Naive B cell (primary cell): Measurements from ENCODE around the gene SOX4. TPM values are rescaled to one million over a fixed set of nuclear protein-coding genes. Genes with fewer than 3 reads are reported as not detected.
A peak's percentile ranks its signal among the peaks of the same experiment; 100 is the strongest.

ENCODE experiments used
- ATAC-seq, 2 donors: fragments of 150-1000 bp; cut with Tn5 transposase; 2 replicates each; pipeline ENCODE4 v1.10.0; 2021; ENCODE audit warnings: low read depth in 2 of 2, mild to moderate bottlenecking in 2 of 2, moderate library complexity in 2 of 2
- DNase-seq: peaks from one replicate; pipeline ENCODE4 v3.0.0; 2022
- H3K27ac Mint-ChIP-seq, 6 donors: one replicate each; pipeline ENCODE4 v1.8.0; 2020 to 2022; ENCODE audit warnings: mild to moderate bottlenecking in 6 of 6, mixed read lengths in 6 of 6, moderate library complexity in 5 of 6, inconsistent platforms in 2 of 6
- H3K27me3 Mint-ChIP-seq, 3 donors: one replicate each; pipeline ENCODE4 v1.8.0; 2021 to 2022; ENCODE audit warnings: mixed read lengths in 3 of 3, mild to moderate bottlenecking in 1 of 3
- H3K36me3 Mint-ChIP-seq, 2 donors: one replicate each; pipeline ENCODE4 v1.8.0; 2020 to 2022; ENCODE audit warnings: mixed read lengths in 2 of 2, inconsistent platforms in 1 of 2, mild to moderate bottlenecking in 1 of 2
- H3K4me1 Mint-ChIP-seq, 3 donors: one replicate each; pipeline ENCODE4 v1.8.0; 2020 to 2022; ENCODE audit warnings: mixed read lengths in 3 of 3, inconsistent platforms in 1 of 3, mild to moderate bottlenecking in 1 of 3, moderate library complexity in 1 of 3
- H3K4me3 Mint-ChIP-seq, 8 donors: one replicate each; pipeline ENCODE4 v1.8.0; 2020 to 2022; ENCODE audit warnings: mild to moderate bottlenecking in 8 of 8, mixed read lengths in 8 of 8, moderate library complexity in 8 of 8, inconsistent platforms in 2 of 8
- H3K9me3 Mint-ChIP-seq, 7 donors: one replicate each; pipeline ENCODE4 v1.8.0; 2020 to 2022; ENCODE audit warnings: mixed read lengths in 7 of 7, mild to moderate bottlenecking in 5 of 7, inconsistent platforms in 2 of 7, moderate library complexity in 1 of 7
- polyA plus RNA-seq, 6 donors: library from polyadenylated mRNA; unstranded; fragments of 300-500 nt; fragmentation: Illumina TruSeq; gene quantifications; one replicate each; pipeline ENCODE4 v1.2.3, GENCODE V29; 2021; ENCODE audit warnings: low read depth in 6 of 6

The SOX4 gene
- polyA plus RNA-seq, 6 donors from 2014 or later = 1.8 to 4.6 (median 3.1) TPM

DNA sequence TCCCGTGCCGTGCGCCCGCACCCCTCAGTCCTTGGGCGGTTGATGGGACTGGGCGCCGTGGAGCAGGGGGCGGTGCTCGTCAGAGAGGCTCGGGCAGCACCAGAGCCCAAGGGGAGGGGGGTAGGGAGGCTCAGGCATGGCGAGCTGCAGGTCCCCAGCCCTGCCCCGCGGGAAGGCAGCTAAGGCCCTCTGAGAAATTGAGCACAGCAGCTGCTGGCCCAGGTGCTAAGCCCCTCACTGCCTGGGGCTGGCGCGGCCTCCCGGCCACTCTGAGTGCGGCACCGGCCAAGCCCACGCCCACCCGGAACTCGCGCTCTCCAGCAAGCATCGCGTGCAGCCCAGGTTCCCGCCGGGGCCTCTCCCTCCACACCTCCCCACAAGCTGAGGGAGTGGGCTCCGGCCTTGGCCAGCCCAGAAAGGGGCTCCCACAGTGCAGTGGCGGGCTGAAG, 16.4 kb downstream of the SOX4 start:
- Mint-ChIP-seq H3K9me3 (peaks cover 0 to 2% (median 0%) of the 10 kb centered on the region in 7 donors), H3K36me3 (no peaks in the 10 kb centered on the region), H3K27me3 (peaks cover 0 to 4% (median 0%) of the 10 kb centered on the region in 3 donors), H3K4me3 (no peak overlapping the region), H3K27ac (no peak overlapping the region), H3K4me1 (peaks cover 7 to 22% (median 15%) of the 10 kb centered on the region in 3 donors)
- ATAC-seq (peak in 1 of 2 donors; percentile 6), DNase-seq (no peak)

DNA sequence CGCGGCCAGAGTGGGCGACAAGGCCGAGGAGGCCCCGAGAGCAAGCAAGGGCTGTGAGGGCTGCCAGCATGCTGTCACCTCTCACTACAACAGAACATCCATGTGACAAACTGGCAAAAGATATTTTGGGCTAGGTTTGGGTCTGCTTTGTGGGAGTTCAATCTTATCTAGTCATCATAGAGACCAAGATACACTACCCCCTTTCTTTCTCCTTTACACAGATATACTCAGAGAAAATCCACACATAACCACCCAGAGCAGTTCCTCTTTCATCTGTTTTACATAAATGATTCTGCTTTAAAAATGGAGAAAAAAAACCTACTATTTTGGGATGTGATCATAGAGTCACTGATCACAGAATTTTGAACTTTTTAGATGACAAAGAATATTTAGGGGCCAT, 16.8 kb downstream of the SOX4 start:
- Mint-ChIP-seq H3K4me3 (peak overlapping the region in 2 of 8 donors; percentile 8 to 55), H3K36me3 (no peaks in the 10 kb centered on the region), H3K27ac (peak overlapping the region in 2 of 6 donors; percentile 12 to 46), H3K4me1 (peaks cover 7 to 22% (median 15%) of the 10 kb centered on the region in 3 donors), H3K9me3 (peaks cover 0 to 2% (median 0%) of the 10 kb centered on the region in 7 donors), H3K27me3 (peaks cover 0 to 4% (median 0%) of the 10 kb centered on the region in 3 donors)
- DNase-seq (no peak), ATAC-seq (peak; percentile 85 to 90)

DNA sequence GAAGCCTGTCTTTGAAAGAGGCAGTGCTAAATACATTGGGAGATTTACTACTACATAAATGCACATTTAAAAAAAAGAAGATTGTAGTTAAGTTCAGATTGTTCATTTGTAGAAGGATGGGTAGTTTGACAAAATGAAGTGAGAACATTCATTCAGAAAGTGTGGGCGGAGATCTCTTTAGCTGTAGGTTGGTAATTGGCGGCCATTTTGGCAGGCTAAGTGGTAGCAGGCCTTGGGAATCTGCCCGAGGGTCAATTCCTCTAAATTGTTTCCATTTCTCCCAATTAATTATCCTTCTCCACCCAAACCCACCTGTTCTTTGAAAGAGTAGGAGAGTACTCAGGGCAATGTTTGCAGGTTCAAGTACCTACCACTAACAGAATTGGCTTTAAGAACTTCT, 17.9 kb downstream of the SOX4 start:
- ATAC-seq = no peak
- peaks cover 0 to 4% (median 0%) of the 10 kb centered on the region in 3 donors for H3K27me3 Mint-ChIP-seq
- H3K4me1 Mint-ChIP-seq = peaks cover 7 to 22% (median 15%) of the 10 kb centered on the region in 3 donors
- peak overlapping the region in 1 of 8 donors; percentile 32 for H3K4me3 Mint-ChIP-seq
- no peak for DNase-seq
- no peaks in the 10 kb centered on the region for H3K36me3 Mint-ChIP-seq
- H3K9me3 Mint-ChIP-seq = peaks cover 0 to 2% (median 0%) of the 10 kb centered on the region in 7 donors
- H3K27ac Mint-ChIP-seq = peak overlapping the region in 1 of 6 donors; percentile 56

DNA sequence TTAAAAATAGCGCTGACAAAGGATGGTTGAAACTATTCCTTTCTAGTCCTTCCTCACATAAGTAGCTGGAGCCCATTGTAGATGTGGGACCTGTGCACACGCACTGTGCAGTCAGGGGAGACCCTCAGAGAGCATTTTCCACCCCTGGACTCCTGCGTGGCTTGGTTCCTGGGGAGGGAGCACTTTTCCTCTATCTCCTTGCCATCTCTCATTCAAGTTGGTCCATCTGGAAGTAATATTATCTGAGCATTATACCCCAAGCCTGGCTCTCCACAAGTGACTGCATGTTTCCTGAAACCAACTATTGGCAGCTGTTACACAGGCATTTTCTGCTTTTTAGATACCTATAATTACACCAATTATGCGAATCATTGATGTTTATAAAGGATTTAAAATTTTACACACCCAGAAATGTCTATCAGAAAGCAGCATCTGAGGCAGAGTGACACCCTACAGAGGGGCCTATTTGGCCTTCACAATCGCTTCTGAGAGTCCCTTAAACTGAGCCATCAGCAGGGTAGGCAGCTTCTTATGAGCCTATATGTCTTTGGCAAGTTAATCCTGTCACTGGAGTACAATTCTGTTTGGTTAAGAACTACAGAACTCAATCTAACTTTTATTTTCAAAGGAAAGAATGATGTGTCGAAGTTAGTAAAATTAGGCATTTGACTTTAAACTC, 18.7 kb downstream of the SOX4 start:
- peaks cover 0 to 2% (median 0%) of the 10 kb centered on the region in 7 donors for H3K9me3 Mint-ChIP-seq
- no peak for DNase-seq
- H3K27me3 Mint-ChIP-seq = peaks cover 0 to 4% (median 0%) of the 10 kb centered on the region in 3 donors
- H3K4me1 Mint-ChIP-seq = peaks cover 7 to 22% (median 15%) of the 10 kb centered on the region in 3 donors
- no peak overlapping the region for H3K27ac Mint-ChIP-seq
- no peak overlapping the region for H3K4me3 Mint-ChIP-seq
- no peaks in the 10 kb centered on the region for H3K36me3 Mint-ChIP-seq
- ATAC-seq = no peak

DNA sequence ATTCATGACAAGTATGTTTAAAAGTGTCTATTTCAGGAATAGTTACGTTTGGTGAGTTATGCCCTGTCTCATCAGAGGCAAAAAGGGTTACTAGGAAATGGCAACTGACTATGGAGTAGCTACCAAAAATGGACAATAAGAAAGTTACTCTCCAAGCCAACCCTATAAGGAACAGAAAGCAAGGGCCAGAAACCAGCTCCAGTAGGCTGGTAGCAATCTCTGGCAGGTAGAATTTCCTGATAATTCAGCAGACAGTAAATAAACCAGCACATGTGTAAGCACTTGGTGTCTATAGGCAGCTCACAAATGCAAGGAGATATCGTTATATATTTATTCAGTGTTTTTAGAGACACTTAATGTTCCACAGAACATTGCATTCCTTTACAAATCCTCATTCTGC, 20.3 kb downstream of the SOX4 start:
- ATAC-seq (no peak), DNase-seq (no peak)
- no peaks in the 10 kb centered on the region for H3K36me3 Mint-ChIP-seq
- peaks cover 0 to 4% (median 0%) of the 10 kb centered on the region in 3 donors for H3K27me3 Mint-ChIP-seq
- no peak overlapping the region for H3K4me3 Mint-ChIP-seq
- peaks cover 7 to 20% (median 15%) of the 10 kb centered on the region in 3 donors for H3K4me1 Mint-ChIP-seq
- H3K9me3 Mint-ChIP-seq = peaks cover 0 to 2% (median 0%) of the 10 kb centered on the region in 7 donors
- no peak overlapping the region for H3K27ac Mint-ChIP-seq

- no peak for ATAC-seq
- Mint-ChIP-seq H3K9me3 (peaks cover 0 to 2% (median 0%) of the 10 kb centered on the region in 7 donors), H3K27me3 (peaks cover 0 to 4% (median 0%) of the 10 kb centered on the region in 3 donors), H3K27ac (no peak overlapping the region), H3K4me1 (peaks cover 7 to 17% (median 15%) of the 10 kb centered on the region in 3 donors), H3K4me3 (no peak overlapping the region), H3K36me3 (no peaks in the 10 kb centered on the region)
- DNase-seq = no peak
Measured at GRCh38 chr6:21614226-21614625, 20.7 kb downstream of the SOX4 start.

DNA sequence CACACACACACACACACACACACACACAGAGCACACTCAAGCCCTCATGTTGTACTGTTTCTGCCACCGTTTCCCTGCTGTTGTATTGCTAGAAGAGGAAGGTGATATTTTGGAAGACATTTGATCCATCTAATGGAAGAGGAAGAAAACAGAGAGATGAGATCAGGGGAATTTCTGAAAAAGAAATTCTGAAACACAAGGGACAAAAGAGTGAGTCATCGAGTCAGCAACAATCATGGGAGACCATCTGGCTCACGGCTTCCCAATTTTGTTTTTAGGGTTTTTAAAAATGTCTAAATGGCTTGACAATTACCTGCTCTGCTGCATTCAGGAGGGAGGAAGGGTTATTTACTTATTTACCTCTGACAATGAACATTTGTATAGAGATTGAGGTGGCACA, 22.0 kb downstream of the SOX4 start:
- H3K27me3 Mint-ChIP-seq = peaks cover 0 to 4% (median 0%) of the 10 kb centered on the region in 3 donors
- no peak overlapping the region for H3K4me3 Mint-ChIP-seq
- H3K9me3 Mint-ChIP-seq = no peaks in the 10 kb centered on the region
- H3K4me1 Mint-ChIP-seq = peaks cover 3 to 10% (median 8%) of the 10 kb centered on the region in 3 donors
- H3K36me3 Mint-ChIP-seq = no peaks in the 10 kb centered on the region
- H3K27ac Mint-ChIP-seq = no peak overlapping the region
- no peak for ATAC-seq
- DNase-seq = no peak

GRCh38 chr6:21616005-21616404, 22.5 kb downstream of the SOX4 start:
- Mint-ChIP-seq H3K27ac (no peak overlapping the region), H3K4me1 (peaks cover 0 to 7% (median 3%) of the 10 kb centered on the region in 3 donors), H3K4me3 (no peak overlapping the region), H3K9me3 (no peaks in the 10 kb centered on the region), H3K36me3 (no peaks in the 10 kb centered on the region), H3K27me3 (peaks cover 0 to 4% (median 0%) of the 10 kb centered on the region in 3 donors)
- DNase-seq (no peak), ATAC-seq (no peak)

DNA sequence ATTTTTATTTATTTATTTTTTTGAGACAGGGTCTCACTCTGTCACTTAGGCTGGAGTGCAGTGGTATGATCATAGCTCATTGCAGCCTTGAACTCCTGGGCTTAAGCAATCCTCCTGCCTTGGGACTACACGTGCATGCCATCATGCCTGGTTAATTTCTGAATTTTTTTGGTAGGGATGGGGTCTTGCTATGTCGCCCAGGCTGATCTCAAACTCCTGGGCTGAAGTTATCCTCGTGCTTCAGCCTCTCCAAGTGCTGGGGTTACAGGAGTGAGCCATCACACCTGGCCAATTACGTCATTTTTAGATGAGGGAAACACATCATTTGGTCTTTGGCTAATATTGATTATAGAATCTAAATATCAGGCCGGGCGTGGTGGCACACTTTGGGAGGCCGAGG, 32.1 kb downstream of the SOX4 start:
- Mint-ChIP-seq H3K4me1 (peaks cover 0 to 8% (median 6%) of the 10 kb centered on the region in 3 donors), H3K4me3 (no peak overlapping the region), H3K27ac (no peak overlapping the region), H3K36me3 (no peaks in the 10 kb centered on the region), H3K27me3 (peaks cover 0 to 9% (median 4%) of the 10 kb centered on the region in 3 donors), H3K9me3 (no peaks in the 10 kb centered on the region)
- no peak for DNase-seq
- no peak for ATAC-seq

- ATAC-seq = no peak
- Mint-ChIP-seq H3K27me3 (peaks cover 0 to 9% (median 4%) of the 10 kb centered on the region in 3 donors), H3K9me3 (no peaks in the 10 kb centered on the region)
Measured at GRCh38 chr6:21626756-21627155, 33.2 kb downstream of the SOX4 start.

GRCh38 chr6:21628160-21628559, 34.6 kb downstream of the SOX4 start:
- Mint-ChIP-seq H3K27me3 (peaks cover 0 to 9% (median 4%) of the 10 kb centered on the region in 3 donors), H3K27ac (peak overlapping the region in 3 of 6 donors; percentile 4 to 87 (median 66)), H3K36me3 (no peaks in the 10 kb centered on the region), H3K9me3 (no peaks in the 10 kb centered on the region), H3K4me1 (peaks cover 0 to 8% (median 6%) of the 10 kb centered on the region in 3 donors), H3K4me3 (no peak overlapping the region)
- ATAC-seq (no peak), DNase-seq (no peak)

More at GRCh38 chr6:21626756-21627155, 33.2 kb downstream of the SOX4 start:
- Mint-ChIP-seq H3K4me3 (no peak overlapping the region), H3K36me3 (no peaks in the 10 kb centered on the region), H3K27ac (no peak overlapping the region), H3K4me1 (peaks cover 0 to 8% (median 6%) of the 10 kb centered on the region in 3 donors)
- DNase-seq = no peak

- ATAC-seq = no peak
- H3K27me3 Mint-ChIP-seq = peaks cover 0 to 9% (median 4%) of the 10 kb centered on the region in 3 donors
- peaks cover 0 to 3% (median 0%) of the 10 kb centered on the region in 3 donors for H3K4me1 Mint-ChIP-seq
- no peaks in the 10 kb centered on the region for H3K36me3 Mint-ChIP-seq
- DNase-seq = no peak
- H3K9me3 Mint-ChIP-seq = peaks cover 0 to 4% (median 0%) of the 10 kb centered on the region in 7 donors
- no peak overlapping the region for H3K4me3 Mint-ChIP-seq
- no peak overlapping the region for H3K27ac Mint-ChIP-seq
Measured at GRCh38 chr6:21633511-21634109, 40.1 kb downstream of the SOX4 start.

GRCh38 chr6:21634582-21634981, 41.0 kb downstream of the SOX4 start:
- Mint-ChIP-seq H3K9me3 (peaks cover 0 to 4% (median 0%) of the 10 kb centered on the region in 7 donors), H3K27me3 (peaks cover 0 to 4% (median 3%) of the 10 kb centered on the region in 3 donors), H3K4me1 (no peaks in the 10 kb centered on the region), H3K27ac (no peak overlapping the region), H3K4me3 (no peak overlapping the region), H3K36me3 (no peaks in the 10 kb centered on the region)
- DNase-seq (no peak), ATAC-seq (no peak)

- H3K4me1 Mint-ChIP-seq = no peaks in the 10 kb centered on the region
- DNase-seq = no peak
- H3K27me3 Mint-ChIP-seq = no peaks in the 10 kb centered on the region
- ATAC-seq = no peak
- no peak overlapping the region for H3K27ac Mint-ChIP-seq
- peaks cover 0 to 4% (median 0%) of the 10 kb centered on the region in 7 donors for H3K9me3 Mint-ChIP-seq
- no peaks in the 10 kb centered on the region for H3K36me3 Mint-ChIP-seq
- no peak overlapping the region for H3K4me3 Mint-ChIP-seq
Measured at GRCh38 chr6:21636876-21637275, 43.3 kb downstream of the SOX4 start.
